H9 (cell line): ENCODE measurements around the gene MSI2. TPM values are rescaled to one million over a fixed set of nuclear protein-coding genes. Genes with fewer than 3 reads are reported as not detected.

ENCODE experiments used
- DNase-seq: peaks from one replicate; pipeline ENCODE4 v3.0.0-alpha.2; 2017
- H2AFZ ChIP-seq: one replicate; pipeline ENCODE4 v1.6.1; 2013; ENCODE audit warnings: mild to moderate bottlenecking, low read length, control low read depth, moderate library complexity
- H2AK5ac ChIP-seq: 2 replicates; pipeline ENCODE4 v1.6.1; 2013; ENCODE audit warnings: low read length, control low read depth, mixed read lengths; ENCODE audit not compliant: insufficient read length
- H2BK120ac ChIP-seq: one replicate; pipeline ENCODE4 v1.6.1; 2013; ENCODE audit warnings: low read depth, mild to moderate bottlenecking, low read length, control low read depth, inconsistent platforms; ENCODE audit not compliant: poor library complexity, severe bottlenecking
- H2BK12ac ChIP-seq: 2 replicates; pipeline ENCODE4 v1.6.1; 2013; ENCODE audit warnings: low read length, control low read depth, mixed read lengths, low read depth; ENCODE audit not compliant: insufficient read length
- H2BK15ac ChIP-seq: 2 replicates; pipeline ENCODE4 v1.6.1; 2013; ENCODE audit warnings: low read depth, low read length, control low read depth
- H2BK20ac ChIP-seq: one replicate; pipeline ENCODE4 v1.6.1; 2013; ENCODE audit warnings: low read depth, mild to moderate bottlenecking, low read length, control low read depth, inconsistent platforms; ENCODE audit not compliant: poor library complexity, severe bottlenecking
- H2BK5ac ChIP-seq: 2 replicates; pipeline ENCODE4 v1.6.1; 2013; ENCODE audit warnings: low read length, control low read depth, mixed read lengths; ENCODE audit not compliant: insufficient read length
- H3K14ac ChIP-seq: 2 replicates; pipeline ENCODE4 v1.6.1; 2013; ENCODE audit warnings: low read length, control low read depth; ENCODE audit not compliant: insufficient read depth
- H3K18ac ChIP-seq: 2 replicates; pipeline ENCODE4 v1.6.1; 2013; ENCODE audit warnings: low read depth, mild to moderate bottlenecking, mixed read lengths, low read length, control low read depth; ENCODE audit not compliant: insufficient read length
- H3K23ac ChIP-seq: 2 replicates; pipeline ENCODE4 v1.6.1; 2013; ENCODE audit warnings: low read length, control low read depth, mixed read lengths, low read depth; ENCODE audit not compliant: insufficient read length
- H3K23me2 ChIP-seq: 2 replicates; pipeline ENCODE4 v1.6.1; 2013; ENCODE audit warnings: low read depth, mild to moderate bottlenecking, mixed read lengths, low read length, control low read depth; ENCODE audit not compliant: insufficient read length, poor library complexity, severe bottlenecking
- H3K27ac ChIP-seq: 2 replicates; pipeline ENCODE4 v1.5.1; 2013; ENCODE audit warnings: low read length, control low read depth, mixed read lengths, low read depth; ENCODE audit not compliant: insufficient read length
- H3K27me3 ChIP-seq: 2 replicates; pipeline ENCODE4 v1.6.1; 2013; ENCODE audit warnings: low read length, control low read depth, inconsistent platforms; ENCODE audit not compliant: insufficient read depth
- H3K4ac ChIP-seq: 2 replicates; pipeline ENCODE4 v1.6.1; 2013; ENCODE audit warnings: low read depth, mild to moderate bottlenecking, control low read depth, inconsistent platforms, low read length, moderate library complexity
- H3K4me1 ChIP-seq: 2 replicates; pipeline ENCODE4 v1.6.1; 2013; ENCODE audit warnings: low read length, control low read depth, inconsistent platforms; ENCODE audit not compliant: insufficient read depth
- H3K4me2 ChIP-seq: 2 replicates; pipeline ENCODE4 v1.6.1; 2013; ENCODE audit warnings: low read length, control low read depth, mixed read lengths; ENCODE audit not compliant: insufficient read length, insufficient read depth
- H3K56ac ChIP-seq: 2 replicates; pipeline ENCODE4 v1.6.1; 2013; ENCODE audit warnings: low read depth, mild to moderate bottlenecking, mixed read lengths, low read length, control low read depth; ENCODE audit not compliant: insufficient read length
- H3K79me1 ChIP-seq: 2 replicates; pipeline ENCODE4 v1.6.1; 2013; ENCODE audit warnings: low read depth, mild to moderate bottlenecking, moderate library complexity, low read length, control low read depth, inconsistent platforms; ENCODE audit not compliant: insufficient read depth, poor library complexity, severe bottlenecking
- H3K79me2 ChIP-seq: 2 replicates; pipeline ENCODE4 v1.6.1; 2013; ENCODE audit warnings: low read length, control low read depth, inconsistent platforms; ENCODE audit not compliant: insufficient read depth
- H3K9ac ChIP-seq: 2 replicates; pipeline ENCODE4 v1.6.1; 2013; ENCODE audit warnings: low read length, control low read depth, mixed read lengths; ENCODE audit not compliant: insufficient read length; ENCODE audit errors: extremely low read depth
- H3K9me3 ChIP-seq: one replicate; pipeline ENCODE4 v1.6.1; 2013; ENCODE audit warnings: low read depth, low read length, inconsistent platforms; ENCODE audit not compliant: control insufficient read depth
- H3T11ph ChIP-seq: one replicate; pipeline ENCODE4 v1.6.1; 2013; ENCODE audit warnings: mild to moderate bottlenecking, low read length, control low read depth, inconsistent platforms
- H4K20me1 ChIP-seq: one replicate; pipeline ENCODE4 v1.6.1; 2013; ENCODE audit not compliant: control insufficient read depth, insufficient read length, insufficient read depth
- H4K5ac ChIP-seq: 2 replicates; pipeline ENCODE4 v1.6.1; 2013; ENCODE audit warnings: low read depth, mild to moderate bottlenecking, mixed read lengths, low read length, control low read depth; ENCODE audit not compliant: insufficient read length
- H4K8ac ChIP-seq: replicated peaks from 2 replicates; pipeline ENCODE4 v1.6.1; 2013; ENCODE audit warnings: low read length, control low read depth, mixed read lengths, low read depth; ENCODE audit not compliant: insufficient read length
- H4K91ac ChIP-seq: 2 replicates; pipeline ENCODE4 v1.6.1; 2013; ENCODE audit warnings: low read depth, mild to moderate bottlenecking, moderate library complexity, mixed read lengths, low read length, control low read depth; ENCODE audit not compliant: insufficient read length
- H3K27ac Mint-ChIP-seq, 3 experiments: 2 replicates in 2 of 3; 3 replicates in 1 of 3; pipeline ENCODE4 v1.8.0; 2020 to 2021; ENCODE audit warnings: mixed read lengths in 3 of 3, mild to moderate bottlenecking in 1 of 3, moderate library complexity in 1 of 3
- H3K27me3 Mint-ChIP-seq: 2 replicates; pipeline ENCODE4 v1.8.0; 2021; ENCODE audit warnings: low read depth, mild to moderate bottlenecking, moderate library complexity, mixed read lengths
- H3K36me3 Mint-ChIP-seq, 3 experiments: 2 replicates in 2 of 3; 3 replicates in 1 of 3; pipeline ENCODE4 v1.8.0; 2020 to 2021; ENCODE audit warnings: low read depth in 3 of 3, mixed read lengths in 3 of 3; ENCODE audit not compliant: insufficient read depth in 1 of 3
- H3K4me1 Mint-ChIP-seq, 2 experiments: 2 replicates each; pipeline ENCODE4 v1.8.0; 2020; ENCODE audit warnings: mixed read lengths in 2 of 2
- H3K4me3 Mint-ChIP-seq, 2 experiments: 2 replicates in 1 of 2; 3 replicates in 1 of 2; pipeline ENCODE4 v1.8.0; 2020 to 2021; ENCODE audit warnings: mild to moderate bottlenecking in 2 of 2, mixed read lengths in 2 of 2, moderate library complexity in 1 of 2
- H3K9me3 Mint-ChIP-seq, 2 experiments: 2 replicates in 1 of 2; 3 replicates in 1 of 2; pipeline ENCODE4 v1.8.0; 2020; ENCODE audit warnings: mild to moderate bottlenecking in 2 of 2, mixed read lengths in 2 of 2, moderate library complexity in 1 of 2
- WGBS: extraction: QIAGEN DNeasy Blood & Tissue Kit; methylation state at CpG from one replicate; pipeline ENCODE4 v1.1.7; 2013; ENCODE audit warnings: missing lambda C conversion rate, low lambda C conversion rate, mixed read lengths; ENCODE audit not compliant: insufficient read length; ENCODE audit errors: extremely low coverage; 5-methylcytosine and 5-hydroxymethylcytosine counted together
- total RNA-seq: library from RNA; stranded (reverse); gene quantifications from 2 replicates; pipeline ENCODE4 v1.2.1, GENCODE V29; 2021
- TF ChIP-seq, protein P1 (sequence below): fragments of 200-600 bp; sonication (generic); conservative IDR thresholded peaks from 3 replicates; pipeline ENCODE4 v1.8.0; 2021; ENCODE audit warnings: antibody characterized with exemption, mild to moderate bottlenecking

The MSI2 gene
- total RNA-seq, 1 experiment from 2014 or later: 98.5 TPM

DNA sequence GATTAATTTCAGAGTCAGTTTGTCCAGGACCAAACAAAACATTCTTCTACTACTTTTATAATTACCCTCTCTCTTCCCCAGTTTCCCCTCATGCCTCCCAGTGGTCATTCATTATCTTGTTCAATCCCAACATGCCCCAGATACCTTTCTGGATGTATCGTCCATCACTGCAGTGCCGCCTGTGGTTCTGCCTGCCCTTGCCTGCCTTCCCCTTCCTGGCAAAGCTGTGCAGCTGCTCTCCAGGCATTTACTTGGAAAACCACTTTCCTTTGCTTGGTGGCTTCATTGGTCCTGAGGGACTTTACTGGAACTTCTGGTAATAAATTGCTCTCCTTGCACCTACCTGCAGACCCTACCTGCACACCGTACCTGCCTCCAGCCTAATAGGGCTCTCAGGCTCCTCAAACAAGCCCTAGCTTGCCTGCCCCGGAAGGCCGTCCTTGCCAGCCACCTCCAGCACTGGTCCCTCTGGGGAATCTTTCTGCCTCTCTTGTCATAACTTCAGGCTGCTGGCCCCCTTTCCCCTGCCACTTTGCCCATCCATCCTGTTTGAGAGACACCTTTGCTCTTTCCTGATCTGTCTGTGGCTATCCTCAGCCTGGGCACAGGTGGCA lies 19.5 kb upstream of the MSI2 start:
- Histone ChIP-seq H3K27ac (no peak overlapping the region), H3K56ac (no peak overlapping the region), H3K27me3 (no peaks in the 10 kb centered on the region), H3K79me1 (no peaks in the 10 kb centered on the region), H2BK120ac (no peak overlapping the region), H2BK20ac (no peak overlapping the region), H3K4ac (no peak overlapping the region), H4K5ac (no peak overlapping the region), H3K23ac (no peak overlapping the region), H2BK12ac (no peak overlapping the region), H2AFZ (no peak overlapping the region), H3K18ac (no peak overlapping the region), H3K14ac (no peak overlapping the region), H3K4me2 (no peak overlapping the region), H2AK5ac (no peak overlapping the region), H2BK5ac (no peak overlapping the region), H4K8ac (no peak overlapping the region), H3K79me2 (no peaks in the 10 kb centered on the region), H3K9me3 (no peaks in the 10 kb centered on the region), H3K4me1 (peaks cover 6% of the 10 kb centered on the region; the same call in 1 of the 2 replicates), H3K23me2 (no peaks in the 10 kb centered on the region), H3T11ph (no peak overlapping the region), H3K9ac (no peak overlapping the region), H4K91ac (no peak overlapping the region), H4K20me1 (no peaks in the 10 kb centered on the region), H2BK15ac (no peak overlapping the region)
- peaks cover 3% of the 10 kb centered on the region; the same call in 1 of the 2 replicates for H3K27me3 Mint-ChIP-seq
- TF ChIP-seq, protein P1, sequence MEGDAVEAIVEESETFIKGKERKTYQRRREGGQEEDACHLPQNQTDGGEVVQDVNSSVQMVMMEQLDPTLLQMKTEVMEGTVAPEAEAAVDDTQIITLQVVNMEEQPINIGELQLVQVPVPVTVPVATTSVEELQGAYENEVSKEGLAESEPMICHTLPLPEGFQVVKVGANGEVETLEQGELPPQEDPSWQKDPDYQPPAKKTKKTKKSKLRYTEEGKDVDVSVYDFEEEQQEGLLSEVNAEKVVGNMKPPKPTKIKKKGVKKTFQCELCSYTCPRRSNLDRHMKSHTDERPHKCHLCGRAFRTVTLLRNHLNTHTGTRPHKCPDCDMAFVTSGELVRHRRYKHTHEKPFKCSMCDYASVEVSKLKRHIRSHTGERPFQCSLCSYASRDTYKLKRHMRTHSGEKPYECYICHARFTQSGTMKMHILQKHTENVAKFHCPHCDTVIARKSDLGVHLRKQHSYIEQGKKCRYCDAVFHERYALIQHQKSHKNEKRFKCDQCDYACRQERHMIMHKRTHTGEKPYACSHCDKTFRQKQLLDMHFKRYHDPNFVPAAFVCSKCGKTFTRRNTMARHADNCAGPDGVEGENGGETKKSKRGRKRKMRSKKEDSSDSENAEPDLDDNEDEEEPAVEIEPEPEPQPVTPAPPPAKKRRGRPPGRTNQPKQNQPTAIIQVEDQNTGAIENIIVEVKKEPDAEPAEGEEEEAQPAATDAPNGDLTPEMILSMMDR: no peak
- DNase-seq: no peak
- WGBS: no CpG with 5 or more reads among the region's 5 CpGs
- H3K9me3 Mint-ChIP-seq: no peaks in the 10 kb centered on the region; a peak in 2 of 5 replicates
- no peaks in the 10 kb centered on the region for H3K36me3 Mint-ChIP-seq
- H3K4me3 Mint-ChIP-seq: no peak overlapping the region
- H3K27ac Mint-ChIP-seq: no peak overlapping the region
- H3K4me1 Mint-ChIP-seq: peaks cover 26 to 27% of the 10 kb centered on the region in 2 experiments
